ENCODE measurements around the gene TNIK. TPM values are rescaled to one million over a fixed set of nuclear protein-coding genes. Genes with fewer than 3 reads are reported as not detected.
"Not testable (repeated sequence)": the region's sequence is repeated elsewhere in the genome, so short reads cannot be mapped to it uniquely, and the experiment has no call there.

TNIK gene
- total RNA-seq, 1 donor = 7.3 TPM

- DNase-seq (ENCODE audit: low read depth in 2 of 3, low spot score in 2 of 3) = not testable (repeated sequence)
Measured at GRCh38 chr3:171422855-171423254, 37.4 kb downstream of the TNIK start.

- DNase-seq (ENCODE audit: low read depth in 2 of 3, low spot score in 2 of 3) = no peak
Measured at GRCh38 chr3:171420667-171421066, 39.5 kb downstream of the TNIK start.

- no peak for DNase-seq (ENCODE audit: low read depth in 2 of 3, low spot score in 2 of 3)
Measured at GRCh38 chr3:171419457-171419856, 40.7 kb downstream of the TNIK start.

GRCh38 chr3:171417813-171418212 is 42.4 kb downstream of the TNIK start:
- no peak for DNase-seq (ENCODE audit: low read depth in 2 of 3, low spot score in 2 of 3)

- no peak for DNase-seq (ENCODE audit: low read depth in 2 of 3, low spot score in 2 of 3)
Measured at GRCh38 chr3:171417137-171417536, 43.1 kb downstream of the TNIK start.

GRCh38 chr3:171416666-171417065 is 43.5 kb downstream of the TNIK start:
- no peak for DNase-seq (ENCODE audit: low read depth in 2 of 3, low spot score in 2 of 3)

- no peak for DNase-seq (ENCODE audit: low read depth in 2 of 3, low spot score in 2 of 3)
Measured at GRCh38 chr3:171416061-171416460, 44.1 kb downstream of the TNIK start.

- DNase-seq (ENCODE audit: low read depth in 2 of 3, low spot score in 2 of 3) = no peak
Measured at GRCh38 chr3:171415070-171415469, 45.1 kb downstream of the TNIK start.

- no peak for DNase-seq (ENCODE audit: low read depth in 2 of 3, low spot score in 2 of 3)
Measured at GRCh38 chr3:171412473-171412872, 47.7 kb downstream of the TNIK start.

GRCh38 chr3:171412054-171412453 is 48.2 kb downstream of the TNIK start:
- DNase-seq (ENCODE audit: low read depth in 2 of 3, low spot score in 2 of 3) = no peak

GRCh38 chr3:171410186-171410585 is 50.0 kb downstream of the TNIK start:
- no peak for DNase-seq (ENCODE audit: low read depth in 2 of 3, low spot score in 2 of 3)

- DNase-seq (ENCODE audit: low read depth in 2 of 3, low spot score in 2 of 3) = peak in 2 of 3 donors; percentile 18 to 40
Measured at GRCh38 chr3:171407759-171408158, 52.4 kb downstream of the TNIK start.

GRCh38 chr3:171404376-171404967 is 55.7 kb downstream of the TNIK start:
- no peak for DNase-seq (ENCODE audit: low read depth in 2 of 3, low spot score in 2 of 3)

- DNase-seq (ENCODE audit: low read depth in 2 of 3, low spot score in 2 of 3) = no peak
Measured at GRCh38 chr3:171402281-171402680, 57.9 kb downstream of the TNIK start.

- DNase-seq (ENCODE audit: low read depth in 2 of 3, low spot score in 2 of 3) = no peak
Measured at GRCh38 chr3:171401432-171401831, 58.8 kb downstream of the TNIK start.

GRCh38 chr3:171399842-171400241 is 60.4 kb downstream of the TNIK start:
- DNase-seq (ENCODE audit: low read depth in 2 of 3, low spot score in 2 of 3) = no peak

- no peak for DNase-seq (ENCODE audit: low read depth in 2 of 3, low spot score in 2 of 3)
Measured at GRCh38 chr3:171398343-171398742, 61.9 kb downstream of the TNIK start.

- no peak for DNase-seq (ENCODE audit: low read depth in 2 of 3, low spot score in 2 of 3)
Measured at GRCh38 chr3:171397089-171397488, 63.1 kb downstream of the TNIK start.

GRCh38 chr3:171396048-171396447 is 64.2 kb downstream of the TNIK start:
- DNase-seq (ENCODE audit: low read depth in 2 of 3, low spot score in 2 of 3) = no peak

GRCh38 chr3:171393032-171393744 is 67.0 kb downstream of the TNIK start:
- DNase-seq (ENCODE audit: low read depth in 2 of 3, low spot score in 2 of 3) = no peak

GRCh38 chr3:171391432-171391831 is 68.8 kb downstream of the TNIK start:
- DNase-seq (ENCODE audit: low read depth in 2 of 3, low spot score in 2 of 3) = no peak
